H1 (cell line): ENCODE data around the gene TGFB2. TPM values are rescaled to one million over a fixed set of nuclear protein-coding genes. Genes with fewer than 3 reads are reported as not detected.

Source experiments
- CBX5 ChIP-seq: fragments of 300-800, 300-1000 bp; sonication (generic); IDR thresholded peaks from 2 replicates; pipeline ENCODE4 v1.7.1; 2016; ENCODE audit warnings: antibody characterized with exemption, low read length, low read depth
- CHD2 ChIP-seq: IDR thresholded peaks from 2 replicates; pipeline ENCODE4 v1.6.1; 2012; ENCODE audit warnings: low read length, improper control_type of control experiment
- EP300 ChIP-seq, 2 experiments: IDR thresholded peaks; 1 replicate in 1 of 2; 2 replicates in 1 of 2; pipeline ENCODE4 v1.6.1; 2011 to 2012; ENCODE audit warnings: low read depth in 2 of 2, low read length in 2 of 2, mild to moderate bottlenecking in 2 of 2, borderline replicate concordance in 1 of 2, inconsistent platforms in 1 of 2, moderate library complexity in 1 of 2
- EZH2 ChIP-seq: fragments of 200-600 bp; sonication (generic); IDR thresholded peaks from 2 replicates; pipeline ENCODE4 v1.7.1; 2012; ENCODE audit warnings: low read depth, mild to moderate bottlenecking, moderate library complexity, low read length, inconsistent platforms; ENCODE audit not compliant: severe bottlenecking
- PHF8 ChIP-seq: fragments of 200-600 bp; sonication (generic); conservative IDR thresholded peaks from 2 replicates; pipeline ENCODE4 v1.7.1; 2012; ENCODE audit warnings: low read depth, mild to moderate bottlenecking, inconsistent platforms, low read length, moderate library complexity
- RFX5 ChIP-seq: IDR thresholded peaks from 2 replicates; pipeline ENCODE4 v1.6.1; 2011; ENCODE audit warnings: low read depth, low read length, improper control_type of control experiment, borderline replicate concordance
- RNF2 ChIP-seq: fragments of 200-900, 300-1000 bp; sonication (generic); IDR thresholded peaks from 2 replicates; pipeline ENCODE4 v1.7.1; 2016; ENCODE audit warnings: borderline replicate concordance, low read depth, mild to moderate bottlenecking, antibody characterized with exemption, low read length; ENCODE audit not compliant: poor library complexity, severe bottlenecking; ENCODE audit errors: missing control alignments
- RXRA ChIP-seq: IDR thresholded peaks from 2 replicates; pipeline ENCODE4 v1.6.1; 2011; ENCODE audit warnings: low read depth, mild to moderate bottlenecking, low read length, moderate library complexity; ENCODE audit not compliant: insufficient read depth
- polyA plus RNA-seq, 7 experiments: library from polyadenylated mRNA; depleted of rRNA in 3 of 7; stranded (reverse) in 5 of 7; unstranded in 2 of 7; fragments of >200 nt in 5 of 7; fragments of 200-250 nt in 2 of 7; gene quantifications; 1 replicate in 5 of 7; 2 replicates in 1 of 7; 4 replicates in 1 of 7; pipeline versions ENCODE4 v1.2.1 to v1.2.3, GENCODE V29; 2011 to 2013; ENCODE audit warnings: missing spikeins in 2 of 7, mixed read lengths in 2 of 7
- total RNA-seq: library from RNA; stranded (reverse); fragmentation: NEBNext Ultra II Directional; extraction: Animal tissue kit (Norgen Biotek cat#: 25700); gene quantifications from 2 replicates; pipeline ENCODE4 v1.2.1, GENCODE V29; 2021
- TF ChIP-seq, protein P1 (sequence below): fragments of 300-600 bp; sonication (generic); IDR thresholded peaks from 2 replicates; pipeline ENCODE4 v1.7.1; 2012; ENCODE audit warnings: low read length, moderate library complexity, mild to moderate bottlenecking, inconsistent platforms; ENCODE audit not compliant: insufficient replicate concordance
- TF ChIP-seq, protein P2 (sequence below): IDR thresholded peaks from 2 replicates; pipeline ENCODE4 v1.6.1; 2011; ENCODE audit warnings: low read depth, mild to moderate bottlenecking, low read length; ENCODE audit not compliant: insufficient read depth

Gene TGFB2
- total and polyA plus RNA-seq, 2 of the 8 experiments (the other 6 are each of a cell fraction or from before 2014, with no cell fraction given) = 0.26 to 0.84 TPM

DNA sequence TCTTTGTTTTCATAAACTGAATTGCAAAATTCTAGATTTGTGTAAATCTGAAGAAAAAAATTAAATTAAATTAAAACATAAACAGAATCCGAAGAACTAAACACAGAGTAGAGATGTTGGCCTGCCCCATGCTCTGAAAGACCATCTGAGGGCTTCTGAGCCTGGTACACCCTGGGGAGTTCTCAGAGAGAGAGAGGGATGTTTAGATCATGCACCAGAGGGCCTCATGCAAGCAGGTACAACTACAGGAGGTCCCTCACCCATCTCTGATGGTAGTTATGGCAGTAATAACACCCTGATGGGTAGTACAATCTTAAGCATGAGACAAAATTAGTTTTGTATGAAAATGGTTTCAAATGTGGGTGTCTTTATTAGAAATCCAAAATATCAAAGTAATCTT lies 127.7 kb downstream of the TGFB2 start (continued):
- TF ChIP-seq, protein P1, sequence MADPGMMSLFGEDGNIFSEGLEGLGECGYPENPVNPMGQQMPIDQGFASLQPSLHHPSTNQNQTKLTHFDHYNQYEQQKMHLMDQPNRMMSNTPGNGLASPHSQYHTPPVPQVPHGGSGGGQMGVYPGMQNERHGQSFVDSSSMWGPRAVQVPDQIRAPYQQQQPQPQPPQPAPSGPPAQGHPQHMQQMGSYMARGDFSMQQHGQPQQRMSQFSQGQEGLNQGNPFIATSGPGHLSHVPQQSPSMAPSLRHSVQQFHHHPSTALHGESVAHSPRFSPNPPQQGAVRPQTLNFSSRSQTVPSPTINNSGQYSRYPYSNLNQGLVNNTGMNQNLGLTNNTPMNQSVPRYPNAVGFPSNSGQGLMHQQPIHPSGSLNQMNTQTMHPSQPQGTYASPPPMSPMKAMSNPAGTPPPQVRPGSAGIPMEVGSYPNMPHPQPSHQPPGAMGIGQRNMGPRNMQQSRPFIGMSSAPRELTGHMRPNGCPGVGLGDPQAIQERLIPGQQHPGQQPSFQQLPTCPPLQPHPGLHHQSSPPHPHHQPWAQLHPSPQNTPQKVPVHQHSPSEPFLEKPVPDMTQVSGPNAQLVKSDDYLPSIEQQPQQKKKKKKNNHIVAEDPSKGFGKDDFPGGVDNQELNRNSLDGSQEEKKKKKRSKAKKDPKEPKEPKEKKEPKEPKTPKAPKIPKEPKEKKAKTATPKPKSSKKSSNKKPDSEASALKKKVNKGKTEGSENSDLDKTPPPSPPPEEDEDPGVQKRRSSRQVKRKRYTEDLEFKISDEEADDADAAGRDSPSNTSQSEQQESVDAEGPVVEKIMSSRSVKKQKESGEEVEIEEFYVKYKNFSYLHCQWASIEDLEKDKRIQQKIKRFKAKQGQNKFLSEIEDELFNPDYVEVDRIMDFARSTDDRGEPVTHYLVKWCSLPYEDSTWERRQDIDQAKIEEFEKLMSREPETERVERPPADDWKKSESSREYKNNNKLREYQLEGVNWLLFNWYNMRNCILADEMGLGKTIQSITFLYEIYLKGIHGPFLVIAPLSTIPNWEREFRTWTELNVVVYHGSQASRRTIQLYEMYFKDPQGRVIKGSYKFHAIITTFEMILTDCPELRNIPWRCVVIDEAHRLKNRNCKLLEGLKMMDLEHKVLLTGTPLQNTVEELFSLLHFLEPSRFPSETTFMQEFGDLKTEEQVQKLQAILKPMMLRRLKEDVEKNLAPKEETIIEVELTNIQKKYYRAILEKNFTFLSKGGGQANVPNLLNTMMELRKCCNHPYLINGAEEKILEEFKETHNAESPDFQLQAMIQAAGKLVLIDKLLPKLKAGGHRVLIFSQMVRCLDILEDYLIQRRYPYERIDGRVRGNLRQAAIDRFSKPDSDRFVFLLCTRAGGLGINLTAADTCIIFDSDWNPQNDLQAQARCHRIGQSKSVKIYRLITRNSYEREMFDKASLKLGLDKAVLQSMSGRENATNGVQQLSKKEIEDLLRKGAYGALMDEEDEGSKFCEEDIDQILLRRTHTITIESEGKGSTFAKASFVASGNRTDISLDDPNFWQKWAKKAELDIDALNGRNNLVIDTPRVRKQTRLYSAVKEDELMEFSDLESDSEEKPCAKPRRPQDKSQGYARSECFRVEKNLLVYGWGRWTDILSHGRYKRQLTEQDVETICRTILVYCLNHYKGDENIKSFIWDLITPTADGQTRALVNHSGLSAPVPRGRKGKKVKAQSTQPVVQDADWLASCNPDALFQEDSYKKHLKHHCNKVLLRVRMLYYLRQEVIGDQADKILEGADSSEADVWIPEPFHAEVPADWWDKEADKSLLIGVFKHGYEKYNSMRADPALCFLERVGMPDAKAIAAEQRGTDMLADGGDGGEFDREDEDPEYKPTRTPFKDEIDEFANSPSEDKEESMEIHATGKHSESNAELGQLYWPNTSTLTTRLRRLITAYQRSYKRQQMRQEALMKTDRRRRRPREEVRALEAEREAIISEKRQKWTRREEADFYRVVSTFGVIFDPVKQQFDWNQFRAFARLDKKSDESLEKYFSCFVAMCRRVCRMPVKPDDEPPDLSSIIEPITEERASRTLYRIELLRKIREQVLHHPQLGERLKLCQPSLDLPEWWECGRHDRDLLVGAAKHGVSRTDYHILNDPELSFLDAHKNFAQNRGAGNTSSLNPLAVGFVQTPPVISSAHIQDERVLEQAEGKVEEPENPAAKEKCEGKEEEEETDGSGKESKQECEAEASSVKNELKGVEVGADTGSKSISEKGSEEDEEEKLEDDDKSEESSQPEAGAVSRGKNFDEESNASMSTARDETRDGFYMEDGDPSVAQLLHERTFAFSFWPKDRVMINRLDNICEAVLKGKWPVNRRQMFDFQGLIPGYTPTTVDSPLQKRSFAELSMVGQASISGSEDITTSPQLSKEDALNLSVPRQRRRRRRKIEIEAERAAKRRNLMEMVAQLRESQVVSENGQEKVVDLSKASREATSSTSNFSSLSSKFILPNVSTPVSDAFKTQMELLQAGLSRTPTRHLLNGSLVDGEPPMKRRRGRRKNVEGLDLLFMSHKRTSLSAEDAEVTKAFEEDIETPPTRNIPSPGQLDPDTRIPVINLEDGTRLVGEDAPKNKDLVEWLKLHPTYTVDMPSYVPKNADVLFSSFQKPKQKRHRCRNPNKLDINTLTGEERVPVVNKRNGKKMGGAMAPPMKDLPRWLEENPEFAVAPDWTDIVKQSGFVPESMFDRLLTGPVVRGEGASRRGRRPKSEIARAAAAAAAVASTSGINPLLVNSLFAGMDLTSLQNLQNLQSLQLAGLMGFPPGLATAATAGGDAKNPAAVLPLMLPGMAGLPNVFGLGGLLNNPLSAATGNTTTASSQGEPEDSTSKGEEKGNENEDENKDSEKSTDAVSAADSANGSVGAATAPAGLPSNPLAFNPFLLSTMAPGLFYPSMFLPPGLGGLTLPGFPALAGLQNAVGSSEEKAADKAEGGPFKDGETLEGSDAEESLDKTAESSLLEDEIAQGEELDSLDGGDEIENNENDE = no peak
- no peak for TF ChIP-seq CBX5
- TF ChIP-seq EP300 (IDR thresholded peaks at IDR 0.05; ENCODE audit: borderline replicate concordance in 1 of 2, low read depth in 2 of 2, low read length in 2 of 2) = no peak
- TF ChIP-seq, protein P2, sequence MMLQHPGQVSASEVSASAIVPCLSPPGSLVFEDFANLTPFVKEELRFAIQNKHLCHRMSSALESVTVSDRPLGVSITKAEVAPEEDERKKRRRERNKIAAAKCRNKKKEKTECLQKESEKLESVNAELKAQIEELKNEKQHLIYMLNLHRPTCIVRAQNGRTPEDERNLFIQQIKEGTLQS = no peak
- no peak for TF ChIP-seq RFX5
- no peak for TF ChIP-seq EZH2
- no peak for TF ChIP-seq RXRA
- TF ChIP-seq RNF2 = no peak
- no peak for TF ChIP-seq CHD2
- TF ChIP-seq PHF8 = no peak
